ENCODE data around the gene GPC1.

DNA sequence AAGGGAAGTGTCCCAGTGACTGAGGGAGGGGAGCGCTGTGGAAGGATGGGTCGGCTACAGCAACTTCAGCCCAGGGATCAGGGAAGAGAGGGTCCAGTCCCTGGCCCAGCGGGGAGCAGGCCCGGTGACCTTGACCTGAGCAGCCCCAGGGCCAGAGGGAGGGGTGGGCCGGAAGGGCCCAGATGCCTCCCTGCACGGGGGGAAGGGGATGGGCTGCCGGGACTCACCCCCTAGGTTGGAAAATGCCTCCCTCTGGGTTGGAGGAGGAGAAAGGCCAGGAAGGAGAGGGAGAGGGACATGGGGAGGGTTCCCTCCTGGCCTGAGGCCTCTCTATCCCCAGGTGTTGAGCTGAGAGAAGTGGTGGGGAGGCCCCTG is 19.8 kb downstream of the GPC1 start:
- no peak for TF ChIP-seq POLR2A (IDR thresholded peaks at IDR 0.05)
- TF ChIP-seq, protein P1, sequence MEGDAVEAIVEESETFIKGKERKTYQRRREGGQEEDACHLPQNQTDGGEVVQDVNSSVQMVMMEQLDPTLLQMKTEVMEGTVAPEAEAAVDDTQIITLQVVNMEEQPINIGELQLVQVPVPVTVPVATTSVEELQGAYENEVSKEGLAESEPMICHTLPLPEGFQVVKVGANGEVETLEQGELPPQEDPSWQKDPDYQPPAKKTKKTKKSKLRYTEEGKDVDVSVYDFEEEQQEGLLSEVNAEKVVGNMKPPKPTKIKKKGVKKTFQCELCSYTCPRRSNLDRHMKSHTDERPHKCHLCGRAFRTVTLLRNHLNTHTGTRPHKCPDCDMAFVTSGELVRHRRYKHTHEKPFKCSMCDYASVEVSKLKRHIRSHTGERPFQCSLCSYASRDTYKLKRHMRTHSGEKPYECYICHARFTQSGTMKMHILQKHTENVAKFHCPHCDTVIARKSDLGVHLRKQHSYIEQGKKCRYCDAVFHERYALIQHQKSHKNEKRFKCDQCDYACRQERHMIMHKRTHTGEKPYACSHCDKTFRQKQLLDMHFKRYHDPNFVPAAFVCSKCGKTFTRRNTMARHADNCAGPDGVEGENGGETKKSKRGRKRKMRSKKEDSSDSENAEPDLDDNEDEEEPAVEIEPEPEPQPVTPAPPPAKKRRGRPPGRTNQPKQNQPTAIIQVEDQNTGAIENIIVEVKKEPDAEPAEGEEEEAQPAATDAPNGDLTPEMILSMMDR (IDR thresholded peaks at IDR 0.05), result no peak

All from uterus (tissue), 2 donors.